Uterus (tissue), 4 donors: Measurements from ENCODE around the gene MEX3C. TPM values are rescaled to one million over a fixed set of nuclear protein-coding genes. Genes with fewer than 3 reads are reported as not detected.

Experiments used
- DNase-seq, 2 donors: peaks; one replicate each; pipeline ENCODE4 v3.0.0-alpha.2; 2019 to 2020
- H3K27ac ChIP-seq, 2 donors: fragments of 200-600 bp; sonication (generic); 1 replicate in 1 of 2; 2 replicates in 1 of 2; pipeline ENCODE4 v1.5.1; 2016 to 2018
- H3K27me3 ChIP-seq, 2 donors: fragments of 200-600 bp; sonication (generic); one replicate each; pipeline ENCODE4 v1.5.1; 2018 to 2019; ENCODE audit warnings: control low read depth in 1 of 2
- H3K36me3 ChIP-seq, 2 donors: fragments of 200-600 bp; sonication (generic); one replicate each; pipeline ENCODE4 v1.5.1; 2019; ENCODE audit warnings: control low read depth in 1 of 2
- H3K4me1 ChIP-seq, 2 donors: fragments of 200-600 bp; sonication (generic); one replicate each; pipeline ENCODE4 v1.5.1; 2018 to 2019; ENCODE audit warnings: control low read depth in 1 of 2
- H3K4me3 ChIP-seq, 2 donors: fragments of 200-600 bp; sonication (generic); 1 replicate in 1 of 2; 2 replicates in 1 of 2; pipeline ENCODE4 v1.5.1; 2018 to 2019; ENCODE audit warnings: mild to moderate bottlenecking in 1 of 2
- H3K9me3 ChIP-seq, 2 donors: fragments of 200-600 bp; sonication (generic); one replicate each; pipeline ENCODE4 v1.5.1; 2019; ENCODE audit warnings: control low read depth in 1 of 2
- CTCF ChIP-seq, 4 experiments: fragments of 200-600 bp in 2 of 4; fragments of 450-650 bp in 2 of 4; sonication (generic) in 2 of 4; IDR thresholded peaks; one replicate each; pipeline ENCODE4 v1.5.1; 2016 to 2019; ENCODE audit warnings: antibody characterized with exemption in 4 of 4, mild to moderate bottlenecking in 2 of 4, moderate library complexity in 1 of 4
- POLR2A ChIP-seq, 2 donors: fragments of 450-650 bp; IDR thresholded peaks; one replicate each; pipeline ENCODE4 v1.6.1; 2016; ENCODE audit warnings: antibody characterized with exemption in 2 of 2, mild to moderate bottlenecking in 1 of 2, moderate library complexity in 1 of 2
- intact Hi-C: fragments of 100-400 bp; cut with DNase I; formaldehyde crosslinking; loops from one replicate; pipeline ENCODE4 v1.15.1; 2023; ENCODE audit warnings: low total_unique reads
- total RNA-seq, 4 donors: library from RNA; depleted of rRNA in 3 of 4; stranded (reverse); fragments of >200 nt in 3 of 4; gene quantifications; one replicate each; pipeline versions ENCODE4 v1.1.0 to v1.2.4, GENCODE V29; 2014 to 2023
- donor health status: DM: yes; HTN: yes; CAD: no.

MEX3C gene
- total RNA-seq: 10 to 100 TPM; 20.7 to 69.4 (median 40.7) TPM

DNA sequence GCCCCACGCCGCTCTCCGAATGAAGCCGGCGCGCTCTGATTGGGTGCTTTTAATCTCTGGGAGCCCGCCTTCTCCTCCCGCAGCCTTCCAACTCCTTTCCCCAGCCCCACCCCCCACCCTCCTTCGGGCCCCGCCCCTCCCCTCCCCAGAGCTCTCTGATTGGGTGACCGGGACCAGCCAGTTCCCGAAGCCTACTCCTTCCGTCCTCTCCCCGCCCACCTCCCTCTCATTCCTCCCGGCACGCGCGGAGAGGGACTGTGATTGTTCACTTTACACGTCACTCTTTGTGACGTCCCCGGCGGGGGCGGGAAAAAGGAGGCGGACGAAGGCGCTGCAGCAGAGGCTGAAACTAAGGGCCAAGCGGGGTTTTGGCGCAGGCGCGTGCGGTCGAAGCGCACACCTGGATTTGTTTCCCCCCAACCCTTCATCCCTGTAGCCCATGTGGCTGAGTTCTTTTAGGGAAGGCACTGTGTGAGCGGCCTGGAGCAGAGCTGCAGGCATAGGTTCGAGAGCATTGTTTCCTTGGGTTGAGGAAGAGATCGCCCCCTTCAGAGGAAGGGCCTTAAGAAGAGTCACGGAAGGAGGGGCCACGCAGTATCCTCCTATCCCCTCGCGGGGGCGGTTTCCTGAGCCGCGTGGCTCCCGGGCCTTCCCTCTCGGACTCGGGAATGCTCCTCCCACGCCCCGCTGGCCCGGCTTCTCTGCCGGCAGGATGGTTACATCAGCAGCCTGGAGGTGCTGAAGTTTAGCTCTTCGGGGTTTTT is at the start of gene MEX3C:
Gene MEX3C, minus strand, starts transcription at position 21 of the 764 bp plus-strand sequence. CDS start 361 bp downstream, outside the sequence.
- DNase-seq: peak; percentile 99
- intact Hi-C loops: loop anchor here (5.0 kb wide), 1 partner anchor 166 kb away; the partner anchor contains the start of gene SMAD4
- Histone ChIP-seq H3K36me3 (no peaks in the 10 kb centered on the region), H3K27me3 (no peaks in the 10 kb centered on the region), H3K4me1 (peaks cover 0 to 4% of the 10 kb centered on the region in 2 donors), H3K4me3 (peak within 1 kb of the TSS; percentile 56 to 65), H3K9me3 (no peaks in the 10 kb centered on the region), H3K27ac (peak within 1 kb of the TSS; percentile 92 to 100)
- peak; percentile 60 to 70 for TF ChIP-seq POLR2A (IDR thresholded peaks at IDR 0.05)
- peak in 2 of 4 experiments; percentile 9 to 26 for TF ChIP-seq CTCF (IDR thresholded peaks at IDR 0.05)

DNA sequence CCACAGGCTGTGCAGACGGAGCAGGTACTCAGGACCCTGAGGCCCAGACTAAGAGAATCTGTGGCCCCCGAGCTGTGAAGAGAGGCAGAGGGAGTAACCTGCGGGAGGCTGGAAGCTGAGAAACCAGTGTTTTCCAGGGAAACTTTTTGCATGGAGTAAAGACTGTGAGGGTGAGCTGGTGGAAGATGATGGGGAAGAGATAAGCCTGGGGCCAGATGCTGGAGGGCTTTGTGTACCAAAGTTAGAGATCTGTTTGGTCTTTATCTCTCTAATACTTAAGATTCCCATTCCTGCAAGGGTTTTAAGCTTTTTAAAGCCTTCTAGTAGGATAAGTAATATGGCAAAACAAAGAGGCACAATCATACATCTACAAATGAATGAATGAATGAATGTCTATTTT is 43.7 kb upstream of the MEX3C start:
- no peak overlapping the region for H3K27ac ChIP-seq

DNA sequence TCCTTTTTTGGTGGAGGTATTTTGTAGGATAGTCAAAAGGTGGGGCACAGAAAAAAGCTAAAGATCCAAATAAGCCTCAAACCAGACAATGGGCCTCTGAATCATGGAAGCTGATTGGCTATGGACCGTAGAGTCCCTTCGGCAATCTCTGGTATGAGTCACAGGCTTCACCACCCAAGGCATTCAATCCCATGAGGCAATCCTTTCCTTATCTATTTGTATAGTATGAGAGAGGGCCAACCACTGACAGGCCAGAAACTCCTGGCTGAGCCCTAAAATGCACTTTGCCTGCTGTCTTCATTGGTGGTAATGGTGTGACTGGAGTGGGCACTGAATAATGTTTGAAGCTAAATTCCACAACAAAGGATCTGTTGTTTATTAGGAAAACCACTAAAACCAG is 38.7 kb upstream of the MEX3C start:
- DNase-seq: no peak
- no peak for TF ChIP-seq POLR2A (IDR thresholded peaks at IDR 0.05)
- Histone ChIP-seq H3K4me1 (no peaks in the 10 kb centered on the region), H3K27me3 (no peaks in the 10 kb centered on the region), H3K36me3 (no peaks in the 10 kb centered on the region), H3K4me3 (no peak overlapping the region), H3K9me3 (no peaks in the 10 kb centered on the region), H3K27ac (no peak overlapping the region)
- intact Hi-C loops: no loop called here

More for the DNA sequence above, 43.7 kb upstream of the MEX3C start:
- no peak overlapping the region for H3K4me3 ChIP-seq
- H3K36me3 ChIP-seq: no peaks in the 10 kb centered on the region
- intact Hi-C loops: no loop called here
- no peak for DNase-seq
- H3K4me1 ChIP-seq: no peaks in the 10 kb centered on the region
- no peaks in the 10 kb centered on the region for H3K9me3 ChIP-seq
- TF ChIP-seq CTCF (IDR thresholded peaks at IDR 0.05): no peak
- no peak for TF ChIP-seq POLR2A (IDR thresholded peaks at IDR 0.05)
- H3K27me3 ChIP-seq: no peaks in the 10 kb centered on the region

DNA sequence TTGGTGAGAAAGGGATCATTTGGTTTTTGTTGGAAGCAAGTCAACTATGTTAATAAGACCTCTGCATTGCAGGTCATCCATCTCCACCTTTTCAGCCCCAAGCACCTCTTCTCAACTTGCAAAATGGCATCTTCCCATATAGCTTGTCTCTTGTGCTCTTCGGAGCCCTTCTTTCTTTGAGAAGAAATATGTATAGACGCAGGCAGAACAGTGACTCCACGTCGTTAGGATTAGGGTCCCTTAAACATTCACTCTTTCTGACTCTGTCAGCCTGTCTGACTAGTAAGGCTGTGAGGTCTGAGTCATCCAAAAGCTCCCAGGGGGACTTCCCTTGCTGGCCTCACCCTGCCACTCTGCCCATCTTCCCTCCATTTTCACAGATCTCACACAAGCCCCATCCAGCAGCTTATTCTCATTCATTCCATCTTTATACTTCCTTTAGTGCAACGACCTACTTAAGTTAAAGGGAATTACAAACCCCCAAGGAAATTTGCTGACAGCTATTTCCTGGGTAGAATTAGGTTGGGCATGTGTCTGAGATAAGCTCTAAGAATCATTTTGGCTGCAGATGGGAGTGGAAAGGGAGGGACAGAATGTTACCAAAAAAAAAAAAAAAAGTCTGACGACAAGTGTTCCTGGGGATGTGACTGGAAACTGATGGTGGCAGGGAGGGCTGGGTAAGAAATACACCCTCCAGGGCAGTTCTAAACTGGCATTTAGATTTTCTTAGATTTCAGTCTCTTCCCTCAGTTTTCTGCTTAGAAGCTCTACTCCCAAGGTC is 37.7 kb upstream of the MEX3C start:
- Histone ChIP-seq H3K36me3 (no peaks in the 10 kb centered on the region), H3K27ac (no peak overlapping the region), H3K4me3 (no peak overlapping the region), H3K27me3 (no peaks in the 10 kb centered on the region), H3K4me1 (no peaks in the 10 kb centered on the region), H3K9me3 (no peaks in the 10 kb centered on the region)
- TF ChIP-seq POLR2A (IDR thresholded peaks at IDR 0.05): no peak
- TF ChIP-seq CTCF (IDR thresholded peaks at IDR 0.05): no peak
- DNase-seq: no peak
- intact Hi-C loops: no loop called here

- DNase-seq: no peak
- Histone ChIP-seq H3K27ac (no peak overlapping the region), H3K27me3 (no peaks in the 10 kb centered on the region), H3K36me3 (no peaks in the 10 kb centered on the region), H3K9me3 (no peaks in the 10 kb centered on the region), H3K4me1 (no peaks in the 10 kb centered on the region), H3K4me3 (no peak overlapping the region)
- intact Hi-C loops: no loop called here
- TF ChIP-seq CTCF (IDR thresholded peaks at IDR 0.05): no peak
- TF ChIP-seq POLR2A (IDR thresholded peaks at IDR 0.05): no peak
Observed at GRCh38 chr18:51234117-51235008, 36.9 kb upstream of the MEX3C start.
